ENCODE measurements around the gene CAPN9.

GRCh38 chr1:230753586-230754251 lies 6.5 kb downstream of the CAPN9 start:
- TF ChIP-seq CTCF (IDR thresholded peaks at IDR 0.05; ENCODE audit: borderline replicate concordance, extremely low read depth, low read length, poor library complexity, severe bottlenecking): no peak
- TF ChIP-seq EZH2 (IDR thresholded peaks at IDR 0.05; ENCODE audit: borderline replicate concordance, low read depth, low read length, severe bottlenecking): no peak

Measured in DND-41 (cell line).